ENCODE measurements around the gene BNIP3. TPM values are rescaled to one million over a fixed set of nuclear protein-coding genes. Genes with fewer than 3 reads are reported as not detected.

BNIP3 gene
- total and polyA plus RNA-seq, 4 donors, result 36.8 to 151 (median 114) TPM

DNA sequence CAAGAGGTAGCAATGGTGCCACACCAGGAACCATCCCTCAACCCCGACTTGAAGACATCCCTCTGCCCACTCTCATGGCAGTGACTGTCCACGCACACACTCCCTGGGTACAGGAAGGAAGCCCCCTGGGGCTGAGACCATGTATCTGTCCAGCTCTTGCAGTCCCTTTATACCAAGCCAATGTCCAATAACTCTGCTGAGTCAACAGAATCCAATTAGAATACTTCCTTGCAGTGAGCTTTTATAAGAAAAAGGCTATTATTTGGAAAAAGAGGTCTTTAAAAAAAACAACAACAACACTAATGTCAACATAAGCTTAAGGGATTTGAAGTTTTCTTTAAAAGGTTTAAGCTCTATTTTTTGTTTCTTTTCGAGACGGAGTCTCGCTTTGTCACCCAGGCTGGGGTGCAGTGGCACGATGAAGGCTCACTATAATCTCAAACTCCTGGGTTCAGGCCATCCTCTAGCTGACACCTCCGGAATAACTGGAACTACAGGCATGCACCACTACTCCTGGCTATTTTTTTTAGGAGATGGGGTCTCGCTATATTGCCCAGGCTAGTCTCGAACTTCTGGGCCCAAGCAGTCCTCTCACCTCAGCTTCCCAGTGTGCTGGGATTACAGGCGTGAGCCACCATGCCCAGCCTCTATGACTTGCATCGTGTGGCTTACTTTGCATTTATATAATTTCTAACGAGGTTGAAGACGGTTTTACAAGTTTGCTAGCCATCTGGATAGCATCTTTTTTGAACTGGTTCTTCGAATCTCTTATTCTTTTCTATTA lies 7.5 kb downstream of the BNIP3 start:
- 91% methylated on average over 14 of the region's 14 CpGs for WGBS
- Histone ChIP-seq H3K27ac (ENCODE audit: low read depth in 1 of 2, low read length in 2 of 2) (no peak overlapping the region), H3K4me1 (ENCODE audit: control insufficient read depth in 4 of 4, insufficient read depth in 4 of 4, low read length in 3 of 4) (peaks cover 10 to 28% (median 21%) of the 10 kb centered on the region in 4 donors), H3K27me3 (ENCODE audit: control insufficient read depth in 4 of 4, insufficient read depth in 4 of 4, low read length in 3 of 4) (no peaks in the 10 kb centered on the region), H3K9ac (ENCODE audit: low read depth in 1 of 2, low read length in 2 of 2) (no peak overlapping the region), H3K36me3 (ENCODE audit: control insufficient read depth in 4 of 4, insufficient read depth in 3 of 4, low read depth in 1 of 4, low read length in 3 of 4) (peaks cover 14 to 32% (median 18%) of the 10 kb centered on the region in 4 donors), H3K9me3 (ENCODE audit: control insufficient read depth in 4 of 4, low read length in 3 of 4) (no peaks in the 10 kb centered on the region), H3K4me3 (ENCODE audit: low read depth in 1 of 3, low read length in 3 of 3) (no peak overlapping the region)
- no peak for DNase-seq (ENCODE audit: low spot score)
- TF ChIP-seq EGR1 (IDR thresholded peaks at IDR 0.05; ENCODE audit: low read depth in 2 of 2) (no peak), HNF4A (conservative IDR thresholded peaks at IDR 0.05) (no peak), YY1 (IDR thresholded peaks at IDR 0.05) (no peak), TAF1 (conservative IDR thresholded peaks at IDR 0.05) (no peak), SP1 (IDR thresholded peaks at IDR 0.05) (no peak), RAD21 (IDR thresholded peaks at IDR 0.05) (no peak), FOXA1 (IDR thresholded peaks at IDR 0.05) (no peak), RXRA (IDR thresholded peaks at IDR 0.05) (no peak), FOXA2 (IDR thresholded peaks at IDR 0.05) (no peak), HNF4G (IDR thresholded peaks at IDR 0.05) (no peak), NR2F2 (IDR thresholded peaks at IDR 0.05) (no peak), GABPA (IDR thresholded peaks at IDR 0.05 in 1 of 2, conservative IDR thresholded peaks at IDR 0.05 in 1 of 2) (no peak), JUND (IDR thresholded peaks at IDR 0.05) (no peak)
- TF ChIP-seq, protein P1, sequence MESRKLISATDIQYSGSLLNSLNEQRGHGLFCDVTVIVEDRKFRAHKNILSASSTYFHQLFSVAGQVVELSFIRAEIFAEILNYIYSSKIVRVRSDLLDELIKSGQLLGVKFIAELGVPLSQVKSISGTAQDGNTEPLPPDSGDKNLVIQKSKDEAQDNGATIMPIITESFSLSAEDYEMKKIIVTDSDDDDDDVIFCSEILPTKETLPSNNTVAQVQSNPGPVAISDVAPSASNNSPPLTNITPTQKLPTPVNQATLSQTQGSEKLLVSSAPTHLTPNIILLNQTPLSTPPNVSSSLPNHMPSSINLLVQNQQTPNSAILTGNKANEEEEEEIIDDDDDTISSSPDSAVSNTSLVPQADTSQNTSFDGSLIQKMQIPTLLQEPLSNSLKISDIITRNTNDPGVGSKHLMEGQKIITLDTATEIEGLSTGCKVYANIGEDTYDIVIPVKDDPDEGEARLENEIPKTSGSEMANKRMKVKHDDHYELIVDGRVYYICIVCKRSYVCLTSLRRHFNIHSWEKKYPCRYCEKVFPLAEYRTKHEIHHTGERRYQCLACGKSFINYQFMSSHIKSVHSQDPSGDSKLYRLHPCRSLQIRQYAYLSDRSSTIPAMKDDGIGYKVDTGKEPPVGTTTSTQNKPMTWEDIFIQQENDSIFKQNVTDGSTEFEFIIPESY (IDR thresholded peaks at IDR 0.05), result no peak
- TF ChIP-seq, protein P2, sequence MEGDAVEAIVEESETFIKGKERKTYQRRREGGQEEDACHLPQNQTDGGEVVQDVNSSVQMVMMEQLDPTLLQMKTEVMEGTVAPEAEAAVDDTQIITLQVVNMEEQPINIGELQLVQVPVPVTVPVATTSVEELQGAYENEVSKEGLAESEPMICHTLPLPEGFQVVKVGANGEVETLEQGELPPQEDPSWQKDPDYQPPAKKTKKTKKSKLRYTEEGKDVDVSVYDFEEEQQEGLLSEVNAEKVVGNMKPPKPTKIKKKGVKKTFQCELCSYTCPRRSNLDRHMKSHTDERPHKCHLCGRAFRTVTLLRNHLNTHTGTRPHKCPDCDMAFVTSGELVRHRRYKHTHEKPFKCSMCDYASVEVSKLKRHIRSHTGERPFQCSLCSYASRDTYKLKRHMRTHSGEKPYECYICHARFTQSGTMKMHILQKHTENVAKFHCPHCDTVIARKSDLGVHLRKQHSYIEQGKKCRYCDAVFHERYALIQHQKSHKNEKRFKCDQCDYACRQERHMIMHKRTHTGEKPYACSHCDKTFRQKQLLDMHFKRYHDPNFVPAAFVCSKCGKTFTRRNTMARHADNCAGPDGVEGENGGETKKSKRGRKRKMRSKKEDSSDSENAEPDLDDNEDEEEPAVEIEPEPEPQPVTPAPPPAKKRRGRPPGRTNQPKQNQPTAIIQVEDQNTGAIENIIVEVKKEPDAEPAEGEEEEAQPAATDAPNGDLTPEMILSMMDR (IDR thresholded peaks at IDR 0.05; ENCODE audit: low read depth, low read length, missing input control), result no peak
- TF ChIP-seq, protein P3, sequence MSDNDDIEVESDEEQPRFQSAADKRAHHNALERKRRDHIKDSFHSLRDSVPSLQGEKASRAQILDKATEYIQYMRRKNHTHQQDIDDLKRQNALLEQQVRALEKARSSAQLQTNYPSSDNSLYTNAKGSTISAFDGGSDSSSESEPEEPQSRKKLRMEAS (IDR thresholded peaks at IDR 0.05), result no peak
- TF ChIP-seq, protein P4, sequence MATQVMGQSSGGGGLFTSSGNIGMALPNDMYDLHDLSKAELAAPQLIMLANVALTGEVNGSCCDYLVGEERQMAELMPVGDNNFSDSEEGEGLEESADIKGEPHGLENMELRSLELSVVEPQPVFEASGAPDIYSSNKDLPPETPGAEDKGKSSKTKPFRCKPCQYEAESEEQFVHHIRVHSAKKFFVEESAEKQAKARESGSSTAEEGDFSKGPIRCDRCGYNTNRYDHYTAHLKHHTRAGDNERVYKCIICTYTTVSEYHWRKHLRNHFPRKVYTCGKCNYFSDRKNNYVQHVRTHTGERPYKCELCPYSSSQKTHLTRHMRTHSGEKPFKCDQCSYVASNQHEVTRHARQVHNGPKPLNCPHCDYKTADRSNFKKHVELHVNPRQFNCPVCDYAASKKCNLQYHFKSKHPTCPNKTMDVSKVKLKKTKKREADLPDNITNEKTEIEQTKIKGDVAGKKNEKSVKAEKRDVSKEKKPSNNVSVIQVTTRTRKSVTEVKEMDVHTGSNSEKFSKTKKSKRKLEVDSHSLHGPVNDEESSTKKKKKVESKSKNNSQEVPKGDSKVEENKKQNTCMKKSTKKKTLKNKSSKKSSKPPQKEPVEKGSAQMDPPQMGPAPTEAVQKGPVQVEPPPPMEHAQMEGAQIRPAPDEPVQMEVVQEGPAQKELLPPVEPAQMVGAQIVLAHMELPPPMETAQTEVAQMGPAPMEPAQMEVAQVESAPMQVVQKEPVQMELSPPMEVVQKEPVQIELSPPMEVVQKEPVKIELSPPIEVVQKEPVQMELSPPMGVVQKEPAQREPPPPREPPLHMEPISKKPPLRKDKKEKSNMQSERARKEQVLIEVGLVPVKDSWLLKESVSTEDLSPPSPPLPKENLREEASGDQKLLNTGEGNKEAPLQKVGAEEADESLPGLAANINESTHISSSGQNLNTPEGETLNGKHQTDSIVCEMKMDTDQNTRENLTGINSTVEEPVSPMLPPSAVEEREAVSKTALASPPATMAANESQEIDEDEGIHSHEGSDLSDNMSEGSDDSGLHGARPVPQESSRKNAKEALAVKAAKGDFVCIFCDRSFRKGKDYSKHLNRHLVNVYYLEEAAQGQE (IDR thresholded peaks at IDR 0.05), result no peak
- TF ChIP-seq, protein P5, sequence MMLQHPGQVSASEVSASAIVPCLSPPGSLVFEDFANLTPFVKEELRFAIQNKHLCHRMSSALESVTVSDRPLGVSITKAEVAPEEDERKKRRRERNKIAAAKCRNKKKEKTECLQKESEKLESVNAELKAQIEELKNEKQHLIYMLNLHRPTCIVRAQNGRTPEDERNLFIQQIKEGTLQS (IDR thresholded peaks at IDR 0.05), result no peak

Data from liver (tissue), 9 donors.